AG09319 (cell line): ENCODE results near the gene SLC9A9.

ENCODE experiments used
- DNase-seq: peaks from one replicate; pipeline ENCODE4 v3.0.0-alpha.2; 2010; ENCODE audit warnings: low read depth; ENCODE audit errors: extremely low read depth
- TF ChIP-seq, protein P1 (sequence below): IDR thresholded peaks from 2 replicates; pipeline ENCODE4 v1.5.1; 2011; ENCODE audit warnings: low read depth, mild to moderate bottlenecking, inconsistent platforms, low read length, moderate library complexity

Gene SLC9A9

DNA sequence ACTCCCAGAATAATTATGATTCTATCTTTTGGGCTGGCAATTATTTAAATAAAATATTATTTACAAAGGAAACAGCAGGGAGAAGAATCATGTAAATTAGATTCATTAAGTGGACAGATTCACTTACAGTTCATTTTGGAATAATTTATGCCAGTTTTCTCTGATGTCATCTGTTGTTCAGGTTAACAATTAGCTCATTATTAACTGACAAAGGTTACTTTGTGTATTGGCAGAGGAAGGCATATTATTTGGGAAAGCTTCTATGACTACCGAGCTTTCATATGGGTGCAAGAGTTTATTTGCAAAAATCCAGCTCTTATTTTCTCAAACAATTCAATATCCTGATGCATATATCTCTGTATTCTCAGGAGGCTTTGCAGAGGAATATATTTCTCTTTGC is 504.3 kb downstream of the SLC9A9 start:
- TF ChIP-seq, protein P1, sequence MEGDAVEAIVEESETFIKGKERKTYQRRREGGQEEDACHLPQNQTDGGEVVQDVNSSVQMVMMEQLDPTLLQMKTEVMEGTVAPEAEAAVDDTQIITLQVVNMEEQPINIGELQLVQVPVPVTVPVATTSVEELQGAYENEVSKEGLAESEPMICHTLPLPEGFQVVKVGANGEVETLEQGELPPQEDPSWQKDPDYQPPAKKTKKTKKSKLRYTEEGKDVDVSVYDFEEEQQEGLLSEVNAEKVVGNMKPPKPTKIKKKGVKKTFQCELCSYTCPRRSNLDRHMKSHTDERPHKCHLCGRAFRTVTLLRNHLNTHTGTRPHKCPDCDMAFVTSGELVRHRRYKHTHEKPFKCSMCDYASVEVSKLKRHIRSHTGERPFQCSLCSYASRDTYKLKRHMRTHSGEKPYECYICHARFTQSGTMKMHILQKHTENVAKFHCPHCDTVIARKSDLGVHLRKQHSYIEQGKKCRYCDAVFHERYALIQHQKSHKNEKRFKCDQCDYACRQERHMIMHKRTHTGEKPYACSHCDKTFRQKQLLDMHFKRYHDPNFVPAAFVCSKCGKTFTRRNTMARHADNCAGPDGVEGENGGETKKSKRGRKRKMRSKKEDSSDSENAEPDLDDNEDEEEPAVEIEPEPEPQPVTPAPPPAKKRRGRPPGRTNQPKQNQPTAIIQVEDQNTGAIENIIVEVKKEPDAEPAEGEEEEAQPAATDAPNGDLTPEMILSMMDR: no peak
- DNase-seq: no peak

DNA sequence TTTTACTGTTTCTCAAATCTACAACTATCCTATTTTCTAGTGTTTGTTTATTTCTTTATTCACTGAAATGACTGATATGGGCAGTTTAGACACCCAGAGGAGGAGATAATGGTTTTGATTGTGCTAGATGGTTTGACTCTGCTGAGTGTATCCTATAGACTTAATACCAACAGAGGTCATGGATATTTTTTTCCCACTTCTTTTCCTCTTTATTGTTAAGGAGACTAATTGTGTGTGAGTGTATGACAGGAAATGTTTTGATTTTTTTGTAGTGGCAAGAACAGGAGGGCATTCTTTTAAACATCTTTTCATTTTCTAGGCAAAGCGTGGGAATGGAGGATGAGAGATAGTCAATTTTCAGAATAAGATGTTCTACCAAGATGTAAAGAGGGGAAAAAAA is 505.2 kb downstream of the SLC9A9 start:
- no peak for DNase-seq
- TF ChIP-seq, protein P1: no peak

DNA sequence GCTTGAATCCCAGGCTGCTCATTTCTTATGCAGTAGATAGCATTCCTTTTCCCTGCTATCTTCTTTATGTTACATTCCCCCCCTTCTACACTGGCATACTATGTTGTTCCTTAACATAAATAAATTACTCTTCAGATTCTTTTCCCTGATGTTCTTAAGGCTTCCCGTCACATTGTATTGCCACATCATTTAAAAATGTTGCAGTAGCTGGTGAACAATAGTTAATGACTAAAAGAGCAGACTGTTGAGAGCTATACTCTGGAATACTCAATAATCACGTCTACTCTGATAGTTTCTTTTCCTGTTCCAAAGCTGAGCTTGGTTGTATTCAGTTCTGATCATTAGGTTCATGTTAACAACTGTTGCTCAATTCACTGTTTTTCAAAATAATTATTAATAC is 508.8 kb downstream of the SLC9A9 start:
- DNase-seq: no peak
- TF ChIP-seq, protein P1: no peak

DNA sequence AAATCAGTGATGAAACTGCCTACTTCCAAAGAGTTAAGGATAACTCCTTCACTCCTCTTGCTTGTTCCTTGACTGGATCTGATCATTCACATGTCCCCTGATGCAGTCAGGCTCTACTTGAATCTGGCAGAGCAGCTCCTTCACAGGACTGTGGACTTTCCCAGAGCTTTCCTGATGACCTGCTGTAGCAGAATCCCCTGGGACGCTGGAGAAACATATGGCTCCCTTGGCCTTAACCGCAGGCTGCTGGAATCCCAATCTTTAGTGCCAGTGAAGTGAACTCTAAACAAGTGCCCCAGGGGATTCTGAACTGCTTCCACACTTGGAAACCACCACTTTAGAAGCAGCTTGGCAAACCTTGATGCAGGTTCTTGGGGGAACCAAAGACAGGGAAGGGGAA is 510.9 kb downstream of the SLC9A9 start:
- DNase-seq: no peak
- TF ChIP-seq, protein P1: no peak

DNA sequence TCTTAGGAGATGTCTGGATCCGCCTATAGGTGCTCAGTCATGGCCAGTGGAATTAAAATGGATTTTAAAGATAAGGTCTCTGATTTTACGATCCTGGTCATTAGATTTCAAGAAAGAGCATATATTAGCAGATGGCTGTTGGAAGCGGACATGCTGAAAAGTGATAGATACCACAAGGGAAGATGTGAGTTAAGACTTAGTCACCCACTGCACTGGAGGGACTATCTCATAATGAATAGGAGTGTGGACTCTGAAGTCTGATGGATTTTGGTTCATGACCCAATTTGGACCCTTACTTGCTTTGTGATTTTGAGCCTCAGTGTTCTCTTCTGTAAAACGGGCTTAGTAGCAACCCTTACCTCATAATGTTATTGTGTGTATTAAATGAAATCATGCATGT is 514.0 kb downstream of the SLC9A9 start:
- TF ChIP-seq, protein P1: no peak
- DNase-seq: no peak

DNA sequence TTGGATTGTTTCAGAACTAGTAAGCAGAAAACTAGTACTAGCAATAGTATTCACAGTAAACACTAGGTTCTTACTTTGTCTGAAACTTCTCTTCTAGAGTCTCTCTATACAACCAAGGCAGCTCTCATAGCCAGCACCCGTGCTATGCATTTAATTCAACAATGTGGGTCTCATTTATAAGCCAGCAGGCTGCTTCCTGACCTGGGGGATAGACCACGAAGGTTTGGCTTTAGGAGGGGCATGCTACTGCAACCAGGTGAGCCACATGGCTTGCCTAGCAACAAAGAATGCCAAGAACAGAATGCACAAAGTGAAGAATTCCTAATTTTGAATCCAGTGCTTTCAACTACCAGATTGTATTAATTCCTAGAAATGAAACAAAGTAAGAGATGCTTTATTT is 514.9 kb downstream of the SLC9A9 start:
- DNase-seq: no peak
- TF ChIP-seq, protein P1: no peak

DNA sequence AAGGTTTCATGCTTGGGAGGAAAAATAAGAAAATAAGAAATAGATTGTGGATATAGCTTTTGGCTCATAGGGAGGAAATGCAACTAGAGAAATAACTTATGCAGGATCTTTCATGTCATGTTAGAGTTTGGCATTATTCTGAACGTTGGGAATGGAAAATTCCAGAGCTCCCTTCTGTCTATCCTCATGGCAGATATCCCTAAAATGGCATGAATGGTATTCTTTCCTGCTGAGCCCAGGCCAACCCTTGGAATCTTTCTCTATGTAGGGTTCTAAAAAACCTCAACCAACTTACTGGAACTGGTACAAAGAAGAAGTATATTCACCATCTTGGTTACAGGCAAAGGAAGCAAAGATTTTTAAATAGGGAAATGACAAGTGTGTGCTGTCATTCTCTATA is 516.2 kb downstream of the SLC9A9 start:
- TF ChIP-seq, protein P1: no peak

More for the DNA sequence above, 516.2 kb downstream of the SLC9A9 start:
- DNase-seq: no peak
